Parathyroid adenoma (tissue), 2 donors: Measurements from ENCODE around the gene WWC1.

Experiments used
- H2AFZ ChIP-seq: fragments of 300-600 bp; sonication (generic); one replicate; pipeline ENCODE4 v1.7.0; 2017; ENCODE audit warnings: antibody characterized with exemption, mild to moderate bottlenecking
- H3K27ac ChIP-seq: fragments of 300-600 bp; sonication (generic); one replicate; pipeline ENCODE4 v1.7.0; 2017
- H3K27me3 ChIP-seq: fragments of 300-600 bp; sonication (generic); one replicate; pipeline ENCODE4 v1.7.0; 2017; ENCODE audit warnings: low read length; ENCODE audit not compliant: control insufficient read depth, insufficient read depth
- H3K36me3 ChIP-seq: fragments of 300-600 bp; sonication (generic); one replicate; pipeline ENCODE4 v1.7.0; 2017; ENCODE audit warnings: low read length; ENCODE audit not compliant: control insufficient read depth, insufficient read depth
- H3K4me1 ChIP-seq: fragments of 300-600 bp; sonication (generic); one replicate; pipeline ENCODE4 v1.7.0; 2017; ENCODE audit warnings: control low read depth
- H3K4me2 ChIP-seq: fragments of 300-600 bp; sonication (generic); one replicate; pipeline ENCODE4 v1.7.0; 2017; ENCODE audit warnings: low read length
- H3K4me3 ChIP-seq: fragments of 300-600 bp; sonication (generic); one replicate; pipeline ENCODE4 v1.7.0; 2017; ENCODE audit warnings: low read depth, low read length
- H3K79me2 ChIP-seq: fragments of 300-600 bp; sonication (generic); one replicate; pipeline ENCODE4 v1.7.0; 2017; ENCODE audit warnings: control low read depth
- H3K9ac ChIP-seq: fragments of 300-600 bp; sonication (generic); one replicate; pipeline ENCODE4 v1.7.0; 2017; ENCODE audit warnings: mild to moderate bottlenecking
- H3K9me3 ChIP-seq: fragments of 300-600 bp; sonication (generic); one replicate; pipeline ENCODE4 v1.7.0; 2017; ENCODE audit warnings: low read length; ENCODE audit not compliant: control insufficient read depth
- CTCF ChIP-seq: fragments of 300-600 bp; sonication (generic); IDR thresholded peaks from one replicate; pipeline ENCODE4 v1.7.0; 2017; ENCODE audit warnings: antibody characterized with exemption, mild to moderate bottlenecking
- donor health status: primary hyperparathyroidism.

Gene WWC1

GRCh38 chr5:168447808-168448207 lies 156.4 kb downstream of the WWC1 start:
- Histone ChIP-seq H3K4me3 (no peak overlapping the region), H3K4me1 (no peaks in the 10 kb centered on the region), H3K36me3 (no peaks in the 10 kb centered on the region), H3K27ac (no peak overlapping the region), H3K27me3 (no peaks in the 10 kb centered on the region), H3K9ac (no peak overlapping the region), H3K79me2 (no peaks in the 10 kb centered on the region), H2AFZ (no peak overlapping the region), H3K9me3 (no peaks in the 10 kb centered on the region), H3K4me2 (no peak overlapping the region)
- no peak for TF ChIP-seq CTCF

GRCh38 chr5:168449166-168449565 lies 157.7 kb downstream of the WWC1 start:
- H3K4me2 ChIP-seq, result no peak overlapping the region
- H3K9ac ChIP-seq, result no peak overlapping the region
- H3K27me3 ChIP-seq, result no peaks in the 10 kb centered on the region
- no peak overlapping the region for H3K27ac ChIP-seq
- H3K4me3 ChIP-seq, result no peak overlapping the region
- no peaks in the 10 kb centered on the region for H3K4me1 ChIP-seq
- no peaks in the 10 kb centered on the region for H3K9me3 ChIP-seq
- H2AFZ ChIP-seq, result no peak overlapping the region
- H3K79me2 ChIP-seq, result no peaks in the 10 kb centered on the region
- H3K36me3 ChIP-seq, result no peaks in the 10 kb centered on the region
- TF ChIP-seq CTCF, result no peak

- TF ChIP-seq CTCF, result no peak
These were observed 160.1 kb downstream of the WWC1 start for GRCh38 chr5:168451565-168451964.

GRCh38 chr5:168455201-168455600 lies 163.8 kb downstream of the WWC1 start:
- Histone ChIP-seq H3K9ac (no peak overlapping the region), H3K9me3 (no peaks in the 10 kb centered on the region), H3K27ac (no peak overlapping the region), H2AFZ (no peak overlapping the region), H3K4me2 (no peak overlapping the region), H3K4me1 (no peaks in the 10 kb centered on the region), H3K27me3 (no peaks in the 10 kb centered on the region), H3K79me2 (no peaks in the 10 kb centered on the region), H3K36me3 (no peaks in the 10 kb centered on the region), H3K4me3 (no peak overlapping the region)
- no peak for TF ChIP-seq CTCF

More at GRCh38 chr5:168451565-168451964, 160.1 kb downstream of the WWC1 start:
- Histone ChIP-seq H3K4me1 (no peaks in the 10 kb centered on the region), H3K27ac (no peak overlapping the region), H3K36me3 (no peaks in the 10 kb centered on the region), H3K9ac (no peak overlapping the region), H3K4me2 (no peak overlapping the region), H3K79me2 (no peaks in the 10 kb centered on the region), H3K4me3 (no peak overlapping the region), H3K27me3 (no peaks in the 10 kb centered on the region), H2AFZ (no peak overlapping the region), H3K9me3 (no peaks in the 10 kb centered on the region)

- no peak overlapping the region for H2AFZ ChIP-seq
- no peaks in the 10 kb centered on the region for H3K36me3 ChIP-seq
- no peak overlapping the region for H3K9ac ChIP-seq
- TF ChIP-seq CTCF, result no peak
- no peaks in the 10 kb centered on the region for H3K27me3 ChIP-seq
- H3K79me2 ChIP-seq, result no peaks in the 10 kb centered on the region
- no peaks in the 10 kb centered on the region for H3K4me1 ChIP-seq
- H3K4me3 ChIP-seq, result no peak overlapping the region
- no peak overlapping the region for H3K4me2 ChIP-seq
- H3K9me3 ChIP-seq, result no peaks in the 10 kb centered on the region
- no peak overlapping the region for H3K27ac ChIP-seq
These were observed 166.1 kb downstream of the WWC1 start for GRCh38 chr5:168457542-168457941.
